ENCODE measurements around the gene RPS3.

Gene RPS3

DNA sequence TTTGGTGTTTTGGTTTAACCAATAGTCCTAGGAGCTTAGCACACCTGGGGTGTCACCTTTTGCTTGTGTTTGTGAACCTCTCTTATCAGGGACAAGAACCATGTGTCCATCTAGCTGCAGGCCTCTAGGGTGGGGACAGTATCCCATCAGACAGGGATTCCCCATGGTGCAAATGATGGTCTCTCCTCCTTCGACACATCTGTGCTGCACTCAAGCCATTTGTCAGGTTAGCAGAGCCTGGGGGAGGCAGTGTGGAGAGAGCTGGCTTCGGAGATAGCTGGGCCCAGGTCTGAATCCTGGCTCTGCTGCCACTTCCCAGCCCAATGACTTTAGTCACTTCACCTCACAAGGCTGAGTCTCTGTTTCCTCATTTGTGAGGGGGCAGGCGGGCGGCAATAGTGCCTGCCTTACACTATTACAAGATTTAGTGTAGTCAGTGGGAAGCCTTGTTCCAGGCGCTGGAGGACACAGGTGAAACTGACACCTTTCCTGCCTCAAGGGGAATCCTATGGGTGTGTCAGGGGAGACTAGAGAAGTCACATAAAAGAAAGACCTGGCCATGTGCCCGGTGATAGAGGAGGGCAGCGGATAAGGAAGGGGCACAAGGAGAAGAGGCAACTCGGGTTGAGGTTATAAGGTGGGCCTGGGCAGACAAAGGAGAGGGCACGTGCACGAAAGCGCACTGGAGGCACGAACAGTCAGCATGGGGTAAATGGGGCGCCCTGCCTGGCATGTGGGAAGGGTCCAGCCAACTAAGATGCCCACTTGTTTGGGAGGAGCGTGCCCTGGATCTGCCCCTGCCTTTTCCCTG lies 21.1 kb downstream of the RPS3 start:
- WGBS, 2 experiments (ENCODE audit: insufficient coverage in 2 of 2) = 92 to 97% methylated on average over 11 to 12 of the region's 14 CpGs
- H3K27ac ChIP-seq (ENCODE audit: low read depth, low read length, severe bottlenecking) = no peak overlapping the region
- peaks cover 46% of the 10 kb centered on the region for H3K36me3 ChIP-seq (ENCODE audit: control insufficient read depth, insufficient read depth, low read length)
- H3K4me3 ChIP-seq (ENCODE audit: extremely low read depth, insufficient read depth, low read length, poor library complexity, severe bottlenecking) = no peak overlapping the region
- no peaks in the 10 kb centered on the region for H3K9me3 ChIP-seq (ENCODE audit: control insufficient read depth, low read length)
- H3K4me1 ChIP-seq (ENCODE audit: control insufficient read depth, insufficient read depth, low read length, poor library complexity, severe bottlenecking) = peaks cover 12% of the 10 kb centered on the region

DNA sequence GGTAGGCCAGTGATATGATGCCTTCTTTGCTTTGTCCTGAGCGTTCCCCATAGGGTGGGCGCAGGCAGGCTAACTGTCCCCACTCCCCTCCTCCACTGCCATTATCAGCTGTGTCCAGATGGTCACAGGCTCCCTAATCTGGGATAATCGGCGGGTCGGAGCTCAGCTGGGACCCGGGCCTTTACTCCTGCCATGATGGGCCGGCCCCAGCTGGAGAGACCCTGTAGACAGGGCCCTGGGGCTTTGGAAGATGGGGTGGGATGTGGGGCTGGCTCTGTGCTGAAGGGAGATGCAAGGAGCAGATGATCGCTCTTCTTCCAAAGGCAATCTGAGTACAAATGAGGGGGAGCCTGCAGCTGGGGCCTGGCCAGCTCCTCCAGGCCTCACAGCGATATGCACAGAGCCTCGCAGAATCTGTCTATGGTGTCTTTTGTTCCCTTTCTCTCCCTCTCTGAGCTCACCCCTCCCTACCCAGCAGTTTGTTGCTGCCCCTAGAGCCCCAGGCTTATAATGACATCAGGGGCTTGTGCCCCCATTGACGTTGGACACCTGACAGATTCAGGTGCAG lies 21.8 kb downstream of the RPS3 start:
- Histone ChIP-seq H3K9me3 (ENCODE audit: control insufficient read depth, low read length) (no peaks in the 10 kb centered on the region), H3K4me1 (ENCODE audit: control insufficient read depth, insufficient read depth, low read length, poor library complexity, severe bottlenecking) (peaks cover 12% of the 10 kb centered on the region), H3K4me3 (ENCODE audit: extremely low read depth, insufficient read depth, low read length, poor library complexity, severe bottlenecking) (no peak overlapping the region), H3K36me3 (ENCODE audit: control insufficient read depth, insufficient read depth, low read length) (peaks cover 41% of the 10 kb centered on the region), H3K27ac (ENCODE audit: low read depth, low read length, severe bottlenecking) (no peak overlapping the region)
- WGBS, 2 experiments (ENCODE audit: insufficient coverage in 2 of 2) = 93 to 95% methylated on average over 5 to 8 of the region's 11 CpGs

DNA sequence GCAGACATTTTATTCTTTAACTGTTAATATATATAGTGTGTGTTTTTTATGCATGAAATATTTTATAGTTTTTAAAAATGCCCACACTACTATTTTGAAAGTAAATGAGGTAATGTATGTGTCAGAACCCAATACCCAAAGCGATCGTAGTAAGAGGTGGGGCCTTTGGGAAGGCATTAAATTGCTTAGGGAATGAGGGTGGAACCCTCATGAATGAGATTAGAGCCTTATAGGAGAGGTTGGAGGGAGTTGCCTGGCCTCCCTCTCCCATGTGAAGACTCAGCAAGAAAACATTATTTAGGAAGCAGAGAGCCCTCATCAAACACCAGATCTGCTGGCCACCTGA lies 22.6 kb downstream of the RPS3 start:
- Histone ChIP-seq H3K4me3 (ENCODE audit: extremely low read depth, insufficient read depth, low read length, poor library complexity, severe bottlenecking) (no peak overlapping the region), H3K27ac (ENCODE audit: low read depth, low read length, severe bottlenecking) (no peak overlapping the region), H3K4me1 (ENCODE audit: control insufficient read depth, insufficient read depth, low read length, poor library complexity, severe bottlenecking) (peaks cover 12% of the 10 kb centered on the region), H3K9me3 (ENCODE audit: control insufficient read depth, low read length) (no peaks in the 10 kb centered on the region), H3K36me3 (ENCODE audit: control insufficient read depth, insufficient read depth, low read length) (peaks cover 33% of the 10 kb centered on the region)
- 100% methylated on average over 2 of the region's 2 CpGs; no CpG with 5 or more reads in 1 of the 2 experiments for WGBS, 2 experiments (ENCODE audit: insufficient coverage in 2 of 2)

DNA sequence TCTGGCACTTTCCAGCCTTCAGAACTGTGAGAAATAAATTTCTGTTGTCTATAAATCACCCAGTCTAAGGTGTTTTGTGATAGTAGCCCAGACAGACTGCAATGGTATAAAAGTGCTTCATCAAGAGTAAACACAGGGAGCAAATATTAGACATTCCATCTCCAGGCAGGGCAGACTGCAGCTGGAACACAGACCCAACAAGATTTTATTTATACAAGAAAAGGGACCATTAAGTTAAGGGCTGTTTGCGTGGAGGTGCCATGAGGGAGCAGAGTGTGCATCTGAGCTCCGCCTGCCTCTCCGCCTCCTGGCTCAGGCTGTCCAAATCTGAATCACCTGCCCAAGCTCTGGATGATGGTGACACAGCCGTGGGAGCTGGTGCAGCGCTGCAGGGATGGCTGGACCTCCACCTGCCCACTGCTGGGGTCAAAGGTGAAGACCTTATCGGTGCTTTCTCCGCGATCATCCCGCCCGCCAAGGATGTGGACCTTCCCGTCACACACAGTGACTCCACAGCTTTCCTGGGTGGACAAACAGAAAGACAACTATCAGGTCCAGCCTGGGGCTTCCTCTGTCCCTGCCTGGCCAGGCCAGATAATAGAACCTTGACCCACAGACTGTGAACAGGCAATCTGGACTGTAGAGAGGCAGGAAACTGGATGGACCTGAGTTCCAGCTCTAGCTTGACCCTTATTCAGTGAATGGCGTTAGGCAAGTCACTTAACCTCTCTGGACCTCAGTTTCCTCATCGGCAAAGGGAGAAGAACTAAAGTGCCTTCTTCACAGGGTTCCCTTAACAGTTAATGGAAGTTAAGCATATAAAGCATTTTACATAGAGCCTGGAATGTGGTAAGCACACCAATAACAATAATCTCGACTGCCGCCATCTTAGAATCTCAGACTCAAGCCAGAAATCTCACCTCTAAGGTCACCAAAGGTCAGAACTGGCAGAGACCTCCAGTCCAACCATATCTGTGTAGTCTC lies 23.2 kb downstream of the RPS3 start:
- peaks cover 26% of the 10 kb centered on the region for H3K36me3 ChIP-seq (ENCODE audit: control insufficient read depth, insufficient read depth, low read length)
- WGBS, 2 experiments (ENCODE audit: insufficient coverage in 2 of 2) = 94 to 99% methylated on average over 12 to 13 of the region's 15 CpGs
- H3K27ac ChIP-seq (ENCODE audit: low read depth, low read length, severe bottlenecking) = no peak overlapping the region
- no peak overlapping the region for H3K4me3 ChIP-seq (ENCODE audit: extremely low read depth, insufficient read depth, low read length, poor library complexity, severe bottlenecking)
- peaks cover 12% of the 10 kb centered on the region for H3K4me1 ChIP-seq (ENCODE audit: control insufficient read depth, insufficient read depth, low read length, poor library complexity, severe bottlenecking)
- H3K9me3 ChIP-seq (ENCODE audit: control insufficient read depth, low read length) = no peaks in the 10 kb centered on the region

DNA sequence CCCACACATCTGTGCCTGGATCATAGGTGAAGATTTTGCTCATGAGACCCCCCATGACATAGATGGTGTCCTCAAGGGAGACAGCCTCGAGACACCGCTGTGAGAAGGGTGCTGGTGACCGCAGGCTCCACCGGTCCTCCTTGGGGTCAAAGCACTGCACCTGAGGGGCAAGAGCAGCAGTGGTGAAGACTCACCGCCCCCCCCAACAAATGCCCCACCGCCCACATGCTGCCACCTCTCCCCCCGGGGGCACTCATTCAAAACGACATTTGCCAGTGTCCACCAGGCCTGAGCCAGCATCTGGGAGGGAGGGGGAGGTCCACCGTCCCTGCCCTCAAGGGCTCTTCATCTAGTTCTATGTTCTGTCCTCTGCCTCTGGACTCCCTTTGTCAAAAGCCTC lies 24.4 kb downstream of the RPS3 start:
- Histone ChIP-seq H3K4me1 (ENCODE audit: control insufficient read depth, insufficient read depth, low read length, poor library complexity, severe bottlenecking) (peaks cover 6% of the 10 kb centered on the region), H3K4me3 (ENCODE audit: extremely low read depth, insufficient read depth, low read length, poor library complexity, severe bottlenecking) (no peak overlapping the region), H3K9me3 (ENCODE audit: control insufficient read depth, low read length) (peaks cover under 1% of the 10 kb centered on the region), H3K36me3 (ENCODE audit: control insufficient read depth, insufficient read depth, low read length) (peaks cover 20% of the 10 kb centered on the region), H3K27ac (ENCODE audit: low read depth, low read length, severe bottlenecking) (no peak overlapping the region)
- 91 to 100% methylated on average over 4 to 6 of the region's 9 CpGs for WGBS, 2 experiments (ENCODE audit: insufficient coverage in 2 of 2)

DNA sequence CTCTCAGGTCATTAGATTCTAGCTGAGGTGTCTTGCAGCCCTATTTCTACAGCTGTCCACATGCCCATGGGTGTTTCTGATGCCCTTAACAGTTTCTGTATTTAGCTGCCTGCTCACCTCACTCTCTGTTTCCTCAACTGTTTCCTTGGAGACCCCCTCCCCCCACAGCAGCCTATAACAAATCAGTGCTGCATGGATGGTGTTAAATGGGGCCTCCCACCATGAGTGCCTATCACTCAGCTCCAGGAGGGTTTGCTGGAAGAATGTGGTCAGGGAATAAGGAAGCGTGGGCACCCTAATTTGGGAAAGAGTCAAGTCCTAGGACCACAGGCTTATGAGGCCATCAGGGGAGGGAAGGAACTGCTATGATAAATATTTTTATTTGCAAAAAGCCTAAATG lies 25.1 kb downstream of the RPS3 start:
- no CpG with 5 or more reads among the region's 1 CpG for WGBS, 2 experiments (ENCODE audit: insufficient coverage in 2 of 2)
- peaks cover 20% of the 10 kb centered on the region for H3K36me3 ChIP-seq (ENCODE audit: control insufficient read depth, insufficient read depth, low read length)
- H3K4me1 ChIP-seq (ENCODE audit: control insufficient read depth, insufficient read depth, low read length, poor library complexity, severe bottlenecking) = peaks cover 3% of the 10 kb centered on the region
- H3K9me3 ChIP-seq (ENCODE audit: control insufficient read depth, low read length) = peaks cover 7% of the 10 kb centered on the region
- no peak overlapping the region for H3K27ac ChIP-seq (ENCODE audit: low read depth, low read length, severe bottlenecking)
- no peak overlapping the region for H3K4me3 ChIP-seq (ENCODE audit: extremely low read depth, insufficient read depth, low read length, poor library complexity, severe bottlenecking)

DNA sequence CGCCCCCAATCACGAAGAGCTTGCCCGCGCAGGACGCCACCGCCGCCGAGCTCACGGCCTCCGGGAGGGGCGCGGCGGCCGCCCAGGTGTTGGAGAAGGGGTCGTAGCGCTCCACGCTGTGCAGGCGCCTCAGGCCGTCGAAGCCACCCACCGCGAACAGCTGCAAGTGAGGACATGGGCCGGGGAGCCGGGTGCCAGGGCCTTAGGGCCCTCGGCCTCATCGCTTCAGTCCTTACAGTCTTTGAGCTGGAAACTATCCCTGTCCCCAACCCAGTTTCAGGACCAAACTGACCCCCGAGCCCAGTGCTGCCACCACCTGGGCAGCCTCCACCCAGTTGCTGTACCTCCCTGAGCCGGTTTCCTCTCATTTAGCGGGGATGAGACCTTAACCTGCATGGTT lies 26.1 kb downstream of the RPS3 start:
- WGBS, 2 experiments (ENCODE audit: insufficient coverage in 2 of 2) = 91 to 92% methylated on average over 27 of the region's 29 CpGs
- H3K4me1 ChIP-seq (ENCODE audit: control insufficient read depth, insufficient read depth, low read length, poor library complexity, severe bottlenecking) = peaks cover 4% of the 10 kb centered on the region
- H3K9me3 ChIP-seq (ENCODE audit: control insufficient read depth, low read length) = peaks cover 10% of the 10 kb centered on the region
- no peak overlapping the region for H3K27ac ChIP-seq (ENCODE audit: low read depth, low read length, severe bottlenecking)
- no peak overlapping the region for H3K4me3 ChIP-seq (ENCODE audit: extremely low read depth, insufficient read depth, low read length, poor library complexity, severe bottlenecking)
- peaks cover 18% of the 10 kb centered on the region for H3K36me3 ChIP-seq (ENCODE audit: control insufficient read depth, insufficient read depth, low read length)

DNA sequence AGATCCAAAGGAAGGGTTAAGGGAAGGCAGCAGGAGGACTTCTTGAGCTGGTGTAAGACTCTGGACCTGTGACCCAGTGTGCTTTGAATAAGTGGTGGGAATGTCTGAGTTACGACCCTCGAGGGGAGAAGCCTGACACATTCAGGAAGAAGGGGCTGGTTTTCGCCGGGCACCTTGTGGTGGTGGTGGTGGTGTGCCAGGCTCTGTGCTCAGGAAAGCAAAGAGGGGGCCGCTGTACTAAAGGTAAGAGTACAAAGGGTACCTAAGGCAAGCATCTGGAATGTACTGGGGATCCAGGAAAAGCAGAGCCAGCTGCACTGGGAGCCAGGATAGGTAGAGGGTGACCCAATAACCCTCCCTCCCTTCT lies 27.4 kb downstream of the RPS3 start:
- 93 to 99% methylated on average over 4 to 5 of the region's 5 CpGs for WGBS, 2 experiments (ENCODE audit: insufficient coverage in 2 of 2)
- H3K4me1 ChIP-seq (ENCODE audit: control insufficient read depth, insufficient read depth, low read length, poor library complexity, severe bottlenecking) = peaks cover 9% of the 10 kb centered on the region
- peaks cover 18% of the 10 kb centered on the region for H3K36me3 ChIP-seq (ENCODE audit: control insufficient read depth, insufficient read depth, low read length)
- no peak overlapping the region for H3K27ac ChIP-seq (ENCODE audit: low read depth, low read length, severe bottlenecking)
- peaks cover 10% of the 10 kb centered on the region for H3K9me3 ChIP-seq (ENCODE audit: control insufficient read depth, low read length)
- no peak overlapping the region for H3K4me3 ChIP-seq (ENCODE audit: extremely low read depth, insufficient read depth, low read length, poor library complexity, severe bottlenecking)

DNA sequence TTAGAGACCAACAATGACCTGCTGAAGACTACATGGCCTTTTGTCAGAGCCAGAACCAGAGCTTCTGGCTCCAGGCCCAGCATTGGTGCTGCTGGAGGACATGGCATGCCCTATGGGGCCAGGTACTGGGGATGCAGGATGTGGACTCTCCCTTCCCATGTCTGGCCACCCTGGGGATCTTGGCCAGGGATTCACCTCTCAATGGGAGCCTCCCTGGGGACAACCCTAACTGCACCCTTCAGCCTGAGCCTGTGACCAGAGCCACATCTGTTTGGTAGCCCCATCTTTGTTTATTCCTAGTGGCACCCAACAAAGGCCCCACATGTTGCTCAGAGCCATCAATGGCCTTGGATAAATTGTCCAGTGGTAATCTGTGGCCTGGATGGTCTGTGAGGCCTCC lies 27.9 kb downstream of the RPS3 start:
- no peak overlapping the region for H3K4me3 ChIP-seq (ENCODE audit: extremely low read depth, insufficient read depth, low read length, poor library complexity, severe bottlenecking)
- H3K36me3 ChIP-seq (ENCODE audit: control insufficient read depth, insufficient read depth, low read length) = peaks cover 14% of the 10 kb centered on the region
- H3K27ac ChIP-seq (ENCODE audit: low read depth, low read length, severe bottlenecking) = no peak overlapping the region
- peaks cover 10% of the 10 kb centered on the region for H3K9me3 ChIP-seq (ENCODE audit: control insufficient read depth, low read length)
- peaks cover 9% of the 10 kb centered on the region for H3K4me1 ChIP-seq (ENCODE audit: control insufficient read depth, insufficient read depth, low read length, poor library complexity, severe bottlenecking)

DNA sequence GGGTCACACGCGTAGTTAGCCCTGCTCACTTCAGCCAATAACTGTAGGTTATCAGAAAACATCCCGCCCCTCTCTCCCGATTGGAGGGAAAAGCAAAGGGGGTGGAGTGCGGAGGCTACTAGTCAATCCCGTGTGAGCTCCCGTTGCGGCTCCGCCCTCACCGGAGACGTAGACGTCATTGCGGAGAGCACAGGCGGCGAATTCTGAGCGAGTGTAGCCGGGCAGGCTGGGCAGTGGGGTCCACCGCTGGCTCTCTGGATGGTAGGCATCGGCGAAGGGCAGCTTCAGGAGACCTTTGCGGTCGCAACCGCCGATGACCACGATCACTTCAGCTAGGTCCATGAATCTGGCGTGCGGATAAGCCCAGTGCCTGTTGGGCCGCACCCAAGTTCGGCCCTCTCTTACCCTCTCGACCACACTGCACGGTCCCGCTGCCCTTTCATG lies 29.0 kb downstream of the RPS3 start:
- 53 to 59% methylated on average over 29 to 30 of the region's 32 CpGs for WGBS, 2 experiments (ENCODE audit: insufficient coverage in 2 of 2)

More for the DNA sequence above, 29.0 kb downstream of the RPS3 start:
- H3K27ac ChIP-seq (ENCODE audit: low read depth, low read length, severe bottlenecking) = no peak overlapping the region
- H3K4me3 ChIP-seq (ENCODE audit: extremely low read depth, insufficient read depth, low read length, poor library complexity, severe bottlenecking) = no peak overlapping the region
- peaks cover 9% of the 10 kb centered on the region for H3K4me1 ChIP-seq (ENCODE audit: control insufficient read depth, insufficient read depth, low read length, poor library complexity, severe bottlenecking)
- peaks cover 3% of the 10 kb centered on the region for H3K36me3 ChIP-seq (ENCODE audit: control insufficient read depth, insufficient read depth, low read length)
- H3K9me3 ChIP-seq (ENCODE audit: control insufficient read depth, low read length) = peaks cover 10% of the 10 kb centered on the region

Data from mesodermal cell (in vitro differentiated cells).